GM19240 (cell line): Measurements from ENCODE around the gene IGSF3.
"Not testable (repeated sequence)": the region's sequence is repeated elsewhere in the genome, so short reads cannot be mapped to it uniquely, and the experiment has no call there.

Experiments used
- DNase-seq: peaks from one replicate; pipeline ENCODE4 v3.0.0; 2011; ENCODE audit warnings: low spot score; ENCODE audit not compliant: insufficient read length

IGSF3 gene

DNA sequence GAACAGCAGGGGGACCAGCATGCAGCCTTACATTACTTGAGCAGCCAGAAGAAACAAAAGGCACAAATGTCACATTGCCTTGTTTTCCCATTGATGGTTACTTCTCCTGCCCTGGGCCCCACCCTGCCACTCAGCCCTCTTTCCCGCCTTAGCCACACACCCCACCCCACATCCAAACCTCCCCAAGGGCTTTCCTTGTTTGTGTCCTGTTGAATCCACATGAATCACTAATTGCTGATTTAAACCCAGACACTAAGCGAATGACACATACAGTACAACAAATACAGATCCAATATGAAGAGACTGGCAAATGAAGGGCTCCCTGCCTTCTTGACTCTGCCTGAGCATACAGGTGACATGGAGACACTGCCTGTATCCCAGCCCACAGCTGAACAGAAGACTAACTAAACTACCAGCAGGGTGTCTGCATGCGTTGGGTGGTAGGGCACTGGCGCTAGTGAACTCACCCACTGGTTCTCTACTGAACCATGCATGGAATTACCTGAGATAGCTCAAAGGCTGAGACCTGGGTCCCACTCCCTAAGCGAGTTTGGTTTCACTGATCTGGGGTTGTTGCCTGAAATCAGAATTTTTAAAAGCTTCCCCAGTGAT lies 3.1 kb downstream of the IGSF3 start:
- DNase-seq, result no peak

DNA sequence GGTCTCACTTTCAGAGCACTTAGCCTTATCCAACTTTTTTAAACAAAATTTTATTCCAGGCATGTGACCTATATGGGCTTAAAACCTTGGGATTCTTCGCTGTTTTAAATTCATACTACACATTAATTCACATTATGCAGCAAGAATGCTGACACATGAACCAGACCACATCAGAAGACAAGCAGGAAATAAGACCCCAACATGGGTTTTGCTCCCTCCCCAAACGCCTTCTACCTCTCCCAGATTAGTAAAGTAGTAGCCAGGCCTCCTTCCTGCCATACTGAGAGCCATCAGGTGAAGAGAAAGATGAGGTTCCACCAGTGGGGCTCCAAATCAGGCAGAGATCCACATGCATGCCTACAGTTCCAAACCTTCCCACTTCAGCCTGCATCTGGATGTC lies 3.7 kb downstream of the IGSF3 start:
- DNase-seq, result no peak

DNA sequence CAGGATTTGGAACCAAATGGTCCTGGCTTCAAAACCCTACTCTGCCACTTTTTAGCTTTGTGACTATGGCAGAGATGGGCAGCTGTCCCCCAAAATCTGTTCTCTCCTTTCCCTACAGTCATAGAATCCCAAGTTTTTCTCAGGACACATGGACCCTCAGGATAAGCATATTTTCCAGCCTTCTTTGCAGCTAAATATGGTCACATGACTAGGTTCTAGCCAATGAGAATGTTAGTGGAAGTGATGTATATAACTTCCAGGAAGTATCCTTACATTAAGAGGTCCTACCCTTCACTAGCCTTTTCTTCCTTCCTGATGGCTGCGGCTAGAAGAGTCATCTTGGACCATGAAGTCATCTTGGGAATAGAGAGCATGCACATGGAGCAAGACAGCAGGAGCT lies 5.9 kb downstream of the IGSF3 start:
- no peak for DNase-seq

DNA sequence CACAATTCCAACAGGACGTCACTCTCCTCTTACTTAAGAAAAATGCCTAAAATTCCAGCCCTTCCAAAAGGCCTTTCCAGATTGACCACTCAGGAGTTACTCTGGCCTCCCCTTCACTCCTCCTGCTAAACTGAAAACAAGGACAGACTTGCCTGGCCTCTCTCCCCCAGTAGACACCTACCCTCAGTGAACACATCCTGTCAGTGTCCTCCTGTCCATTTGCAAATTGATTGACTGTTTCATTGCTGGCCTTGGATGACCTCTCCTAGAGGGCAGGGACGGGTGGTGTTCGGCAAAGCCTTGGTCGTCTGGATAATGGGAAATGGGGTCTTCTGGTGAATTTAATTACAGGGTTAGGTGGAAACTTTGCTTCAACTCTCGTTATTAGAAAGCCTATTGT lies 8.9 kb downstream of the IGSF3 start:
- not testable (repeated sequence) for DNase-seq

DNA sequence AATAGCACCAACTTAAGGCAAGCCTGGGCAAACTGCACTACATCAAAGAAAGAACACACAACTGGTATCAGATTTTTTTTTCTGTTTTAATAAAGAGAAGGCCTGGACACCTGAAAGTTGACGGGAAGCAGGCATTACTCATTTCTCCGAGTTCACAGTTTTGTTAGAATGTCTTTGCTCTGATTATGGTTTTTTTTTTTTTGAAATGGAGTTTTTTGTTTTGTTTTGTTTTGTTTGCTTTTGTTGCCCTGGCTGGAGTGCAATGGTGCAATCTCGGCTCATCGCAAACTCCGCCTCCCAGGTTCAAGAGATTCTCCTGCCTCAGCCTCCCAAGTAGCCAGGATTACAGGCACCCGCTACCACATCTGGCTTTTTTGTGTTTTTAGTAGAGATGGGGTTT lies 9.7 kb downstream of the IGSF3 start:
- not testable (repeated sequence) for DNase-seq

DNA sequence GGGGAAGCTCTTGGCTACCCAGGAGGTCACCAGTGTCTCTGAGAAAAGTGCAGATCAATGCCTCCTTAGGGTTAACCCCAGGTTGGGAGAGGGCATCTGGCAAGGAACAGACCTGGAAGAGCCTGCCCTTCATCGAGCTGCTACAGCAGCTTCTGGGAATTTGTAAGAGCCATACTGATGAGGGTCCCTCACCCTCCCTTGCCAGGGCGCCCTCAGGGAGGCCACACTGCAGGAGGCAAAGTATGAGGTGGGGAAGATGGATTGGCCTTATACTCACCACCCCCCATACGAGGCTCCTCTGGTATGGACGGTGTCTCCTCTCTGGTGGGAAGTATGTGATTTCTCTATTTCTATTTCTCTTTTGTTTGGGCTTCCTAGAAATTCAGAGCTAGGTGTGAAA lies 13.2 kb downstream of the IGSF3 start:
- no peak for DNase-seq

DNA sequence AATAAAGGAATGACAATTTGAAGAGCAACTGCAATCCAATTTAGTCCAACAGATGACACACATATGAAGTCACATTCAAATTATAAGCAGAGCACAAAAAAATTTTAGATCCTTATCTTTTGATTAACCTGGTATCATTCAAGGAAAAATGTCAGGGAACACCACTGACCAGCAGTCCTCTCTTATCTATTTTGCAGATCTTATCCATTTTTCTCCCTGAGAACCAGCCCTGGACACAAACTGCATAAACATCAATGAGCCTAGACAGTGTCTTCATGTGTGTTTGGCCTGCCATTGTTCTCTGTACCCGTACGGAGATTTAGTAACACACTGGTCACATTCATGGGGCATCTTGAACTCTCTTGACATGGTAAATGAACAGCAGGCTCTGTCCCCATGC lies 14.9 kb downstream of the IGSF3 start:
- not testable (repeated sequence) for DNase-seq

DNA sequence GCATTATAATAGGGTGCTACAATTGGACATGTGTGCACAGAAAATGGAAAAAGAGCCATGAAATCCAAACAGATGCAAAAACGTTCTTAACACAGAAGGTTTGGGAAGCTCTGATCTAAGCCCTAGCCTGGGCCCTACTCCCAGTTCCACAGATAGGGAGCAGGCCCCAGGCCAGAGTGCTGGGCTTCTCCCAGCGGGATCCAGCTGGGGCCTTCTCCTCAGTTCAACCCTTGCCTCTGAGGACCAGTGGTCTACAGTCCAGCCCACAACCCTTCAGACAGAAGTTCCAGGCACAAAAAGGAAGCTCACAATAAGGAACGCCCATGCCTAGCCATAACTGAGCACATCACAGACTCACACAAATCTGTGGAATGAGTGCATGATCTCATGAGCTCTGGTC lies 16.8 kb downstream of the IGSF3 start:
- DNase-seq, result not testable (repeated sequence)

DNA sequence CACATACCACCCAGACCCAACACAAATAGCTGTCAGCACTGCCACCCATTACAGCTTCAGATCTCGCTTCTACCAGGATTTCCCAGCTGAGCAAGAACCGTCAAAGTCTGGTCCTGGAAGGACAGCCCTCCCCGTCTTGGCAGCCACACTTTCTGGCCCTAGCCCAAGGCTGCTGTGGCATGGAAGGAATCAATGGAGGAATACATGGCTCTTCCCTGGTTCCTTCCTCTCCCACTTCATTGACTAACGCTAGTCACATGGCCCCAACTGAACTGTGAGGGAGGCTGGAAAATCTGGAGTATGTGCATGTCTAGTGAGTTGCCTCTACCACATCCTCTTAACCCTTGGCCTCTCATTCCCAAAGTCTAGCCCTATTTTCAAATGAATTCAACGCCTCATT lies 18.5 kb downstream of the IGSF3 start:
- not testable (repeated sequence) for DNase-seq

DNA sequence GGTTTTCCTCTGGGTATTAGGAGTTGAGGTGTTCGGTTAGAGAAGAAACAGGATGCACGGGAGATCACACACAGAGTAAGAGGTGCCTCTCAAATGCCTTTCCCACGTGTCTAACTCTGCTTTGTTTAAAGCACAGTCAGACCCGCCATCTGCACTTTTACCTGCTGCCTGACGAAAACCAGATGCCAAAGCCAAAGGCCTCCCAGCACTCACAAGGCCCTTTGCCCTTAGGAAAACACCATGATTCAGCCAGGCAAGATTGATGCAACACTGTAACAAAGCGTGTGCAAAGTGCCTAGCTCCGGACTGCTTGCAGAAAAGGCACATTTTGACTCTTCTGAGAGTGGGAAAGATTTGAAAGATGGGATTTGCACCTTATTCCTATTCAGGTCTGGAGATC lies 19.2 kb downstream of the IGSF3 start:
- DNase-seq, result not testable (repeated sequence)

DNA sequence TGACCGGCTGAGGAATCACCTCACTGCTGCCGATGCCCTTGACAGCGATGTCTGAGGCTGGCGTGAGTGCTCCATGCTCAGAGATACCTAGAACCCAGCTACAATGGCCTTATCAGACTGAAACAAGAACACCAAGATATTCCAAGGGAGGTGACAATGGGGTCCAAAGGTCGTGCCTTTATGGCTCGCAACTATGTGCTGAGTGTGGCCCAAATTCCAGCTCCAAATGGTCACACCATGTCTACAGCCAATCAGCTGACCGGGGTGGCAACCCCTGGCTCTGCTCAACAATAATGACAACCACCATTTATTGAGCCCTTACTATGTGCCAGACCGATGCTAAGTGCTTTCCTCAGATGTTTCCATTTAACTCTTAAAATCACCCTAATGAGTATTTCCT lies 20.3 kb downstream of the IGSF3 start:
- not testable (repeated sequence) for DNase-seq

DNA sequence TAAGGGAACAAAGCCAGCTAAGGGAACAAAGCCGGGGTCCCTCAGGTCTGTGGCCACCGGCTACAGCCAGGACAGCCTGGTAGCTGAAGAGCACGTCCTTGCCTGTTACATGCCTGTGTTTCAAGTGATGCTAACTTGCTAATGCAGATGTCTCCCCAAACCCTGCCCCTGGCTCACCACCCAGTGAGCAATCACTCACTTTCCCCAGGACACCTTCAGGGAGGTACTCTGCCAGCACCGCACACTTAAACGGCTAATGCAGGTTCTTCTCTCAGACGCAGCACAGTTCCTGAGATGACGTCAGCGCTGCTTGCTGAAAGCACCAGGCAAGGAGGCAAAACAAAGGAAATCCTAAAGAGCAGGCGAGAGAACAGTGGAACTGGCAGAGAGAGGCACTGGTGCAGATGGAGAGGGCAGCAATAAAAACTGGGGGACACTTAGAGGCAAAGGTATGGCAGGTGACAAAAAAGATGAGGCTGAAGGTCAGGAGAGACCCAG lies 20.8 kb downstream of the IGSF3 start:
- DNase-seq, result not testable (repeated sequence)

DNA sequence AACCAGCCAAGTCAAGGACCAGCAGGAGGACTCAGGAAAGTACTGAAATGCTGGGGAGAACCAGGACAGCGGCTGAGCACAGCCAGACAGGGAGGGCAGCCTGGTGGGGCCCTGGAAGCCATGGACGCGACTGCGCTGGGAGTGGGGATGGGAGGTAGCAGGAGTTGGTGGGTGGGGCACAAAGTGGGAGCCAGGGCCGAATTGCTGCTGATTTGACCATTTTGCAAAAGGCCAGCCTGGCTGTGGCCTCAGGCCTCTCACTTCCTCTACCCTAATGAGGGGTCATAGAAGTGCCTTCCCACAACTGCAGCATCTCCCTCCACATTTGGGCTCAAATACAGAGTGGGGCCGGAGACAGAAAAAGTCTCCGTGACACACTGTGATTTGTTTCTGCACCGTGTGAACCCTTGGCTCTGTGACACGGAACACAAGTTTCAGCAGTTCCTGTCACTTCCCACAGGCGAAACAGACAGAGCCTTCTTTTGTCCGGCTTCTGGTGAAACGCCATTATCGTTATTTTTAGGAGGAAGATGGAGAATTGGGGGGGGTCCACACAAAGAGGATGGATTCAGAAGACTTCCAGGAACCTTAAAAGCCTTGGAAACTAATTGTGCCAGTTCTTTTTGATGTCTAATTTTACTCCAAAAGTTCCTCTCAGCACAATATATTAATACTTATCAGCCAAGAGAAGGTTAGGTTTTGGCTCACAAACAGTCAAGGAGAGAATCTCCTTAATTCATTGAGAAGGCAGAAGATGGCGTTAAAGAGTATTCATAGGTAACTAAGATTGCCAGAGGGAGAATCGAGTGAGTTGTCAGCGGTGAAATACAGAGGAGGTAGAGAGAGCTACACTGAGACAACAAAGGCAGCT lies 21.5 kb downstream of the IGSF3 start:
- DNase-seq, result not testable (repeated sequence)

DNA sequence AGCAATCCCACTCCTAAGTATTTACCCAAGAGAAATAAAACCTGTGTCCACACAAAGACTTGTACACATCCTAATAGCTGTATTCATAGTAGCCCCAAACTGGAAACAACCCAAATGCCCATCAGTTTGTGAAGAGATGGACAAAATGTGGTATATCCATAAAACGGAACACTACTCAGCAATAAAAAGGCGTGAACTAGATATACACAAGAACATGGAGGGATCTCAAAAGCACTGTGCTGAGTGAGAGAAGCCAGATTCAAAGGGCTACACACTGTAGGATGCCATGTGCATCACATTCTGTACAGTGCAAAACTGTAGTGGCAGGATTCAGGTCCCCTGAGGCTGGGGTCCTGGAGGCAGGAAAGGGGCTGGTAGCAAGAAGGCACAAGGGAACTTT lies 22.5 kb downstream of the IGSF3 start:
- DNase-seq, result not testable (repeated sequence)

DNA sequence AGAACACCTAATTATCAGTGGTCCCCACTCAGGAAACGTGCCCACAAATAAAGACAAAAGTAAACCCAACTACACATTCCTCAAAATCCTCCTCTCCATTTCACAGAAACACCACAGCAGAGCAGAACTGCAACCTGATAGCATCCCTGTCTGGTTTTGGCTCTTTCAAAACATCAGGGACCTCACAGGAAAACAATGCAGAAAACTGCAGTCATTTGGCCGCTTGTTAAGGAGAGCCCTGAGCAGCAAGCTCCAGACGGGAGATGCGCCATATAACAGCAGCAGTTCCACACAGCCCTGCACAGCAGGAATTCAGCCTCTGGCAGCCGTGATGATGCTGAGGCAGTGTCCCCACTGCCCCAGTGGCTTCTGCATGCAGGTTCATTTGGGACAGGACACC lies 23.4 kb downstream of the IGSF3 start:
- not testable (repeated sequence) for DNase-seq

DNA sequence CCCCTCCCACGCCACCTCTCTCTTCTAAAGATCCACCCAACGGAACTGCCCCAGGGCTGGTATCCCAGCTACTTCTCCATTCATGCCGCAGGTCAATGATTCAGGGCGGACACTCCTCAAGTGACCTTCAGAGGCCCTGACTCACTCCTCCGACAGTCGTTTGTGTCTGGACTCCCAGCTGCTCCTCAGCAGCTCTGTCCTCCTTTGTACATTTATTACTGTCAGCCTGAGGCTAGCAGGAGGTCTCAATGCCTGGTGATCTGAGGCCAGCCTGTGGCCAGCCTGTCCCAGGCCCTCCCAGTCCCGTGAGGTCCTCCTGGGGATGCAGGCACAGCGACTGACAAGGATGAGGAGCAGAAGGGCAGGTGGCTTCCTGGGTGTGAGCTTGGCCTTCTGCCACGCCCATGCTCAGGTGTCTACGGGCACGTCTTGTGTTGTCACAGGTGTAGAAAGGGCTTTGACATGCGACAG lies 24.2 kb downstream of the IGSF3 start:
- DNase-seq, result not testable (repeated sequence)

DNA sequence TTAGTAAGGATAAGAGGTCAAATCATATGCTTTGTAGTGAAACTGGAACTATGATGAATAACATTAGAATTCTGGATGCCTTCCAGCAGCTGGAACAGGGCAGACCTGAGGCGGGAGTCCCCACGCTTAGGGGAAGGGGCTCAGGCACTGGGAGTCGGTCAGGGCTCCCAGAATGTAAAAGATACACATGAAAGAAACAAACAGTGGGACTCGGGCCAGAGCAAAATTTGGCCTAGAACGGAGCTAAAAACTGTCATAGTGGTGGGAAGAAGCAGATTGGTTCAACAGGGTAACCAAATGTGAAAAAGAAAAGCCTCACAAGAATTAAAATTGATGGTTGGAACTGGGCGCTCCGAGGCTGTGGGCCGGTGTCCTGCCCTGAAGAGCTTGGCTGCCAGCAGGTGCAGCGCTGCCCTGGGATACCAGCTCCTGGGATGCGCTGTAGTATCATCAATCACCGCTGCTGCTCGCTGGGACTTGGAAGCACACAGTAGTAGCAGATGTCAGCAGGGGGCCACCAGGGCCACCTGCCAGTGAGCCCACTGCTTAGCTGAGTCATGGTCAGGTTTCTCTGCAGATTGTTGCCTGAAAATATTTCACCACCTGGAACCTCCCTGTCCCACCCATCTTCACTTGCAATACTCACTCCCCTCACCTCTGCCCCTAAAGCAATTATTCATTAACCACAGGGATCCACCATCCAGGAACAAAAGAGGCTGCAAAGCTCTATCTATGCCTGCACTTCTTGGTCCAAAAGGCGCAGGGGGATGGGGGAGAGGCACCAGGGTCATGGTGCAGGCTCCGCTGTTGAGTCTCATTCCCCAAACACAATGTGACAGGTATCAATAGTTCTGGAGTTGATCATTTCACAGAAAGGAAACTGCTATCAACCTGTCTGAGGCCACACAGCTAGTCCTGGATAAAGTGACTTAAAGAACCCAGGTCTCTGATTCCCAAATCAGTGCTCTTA lies 24.9 kb downstream of the IGSF3 start:
- not testable (repeated sequence) for DNase-seq

DNA sequence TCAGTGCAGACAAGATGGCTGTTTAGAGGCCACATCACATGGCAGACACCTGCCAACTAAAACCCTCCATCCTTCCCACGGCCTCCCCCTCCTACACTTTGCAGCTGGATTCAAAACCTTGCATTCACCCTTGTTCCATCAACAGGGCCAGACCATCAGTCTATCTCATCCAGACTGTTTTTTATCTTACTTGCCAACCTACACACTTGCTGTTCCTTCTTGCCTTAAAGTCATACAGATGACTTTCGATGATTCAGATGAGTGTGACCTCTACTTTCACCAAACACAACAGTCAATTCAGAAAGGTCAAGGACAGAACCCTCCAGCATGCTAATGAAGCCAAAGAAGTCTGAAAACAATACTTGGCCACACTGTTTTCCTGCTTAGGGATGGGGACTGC lies 29.9 kb downstream of the IGSF3 start:
- not testable (repeated sequence) for DNase-seq

DNA sequence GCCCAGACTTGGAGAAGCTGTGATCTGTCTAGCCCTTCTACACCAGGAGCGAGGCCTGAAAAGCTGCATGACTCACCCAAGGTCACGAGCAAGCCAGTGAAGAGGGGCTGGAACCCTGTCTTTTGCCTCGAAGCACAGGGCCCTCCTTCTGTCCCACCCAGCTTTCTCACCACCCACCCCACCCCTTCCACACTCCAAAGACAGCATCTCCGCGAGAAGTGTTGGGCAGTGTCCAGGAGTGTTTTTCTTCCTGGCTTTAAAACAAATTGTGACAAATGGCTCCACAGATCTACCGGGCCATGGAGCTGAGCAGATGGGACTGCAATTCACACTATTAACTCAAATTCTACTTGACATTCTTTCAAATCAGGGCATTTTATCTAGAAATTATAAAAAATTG lies 30.9 kb downstream of the IGSF3 start:
- DNase-seq, result not testable (repeated sequence)

DNA sequence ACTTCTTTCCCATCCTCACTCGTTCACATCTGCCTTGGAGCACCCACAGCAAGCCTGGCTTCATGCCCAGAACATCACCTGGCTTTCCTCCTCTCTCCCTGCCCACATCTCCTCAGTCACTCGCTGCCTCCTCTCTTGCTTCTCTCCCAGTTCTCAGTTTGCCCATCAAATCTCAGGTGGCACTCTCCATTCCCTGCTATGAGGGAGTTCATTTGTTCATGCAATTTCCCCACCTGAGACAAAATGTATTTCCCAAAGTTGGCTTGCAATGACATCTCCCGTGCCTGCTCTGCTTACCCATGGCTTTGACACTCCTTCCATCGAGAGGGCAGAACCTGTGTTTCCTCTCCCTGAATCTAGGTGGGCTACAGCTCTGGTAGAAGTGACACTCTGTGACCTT lies 33.1 kb downstream of the IGSF3 start:
- DNase-seq, result not testable (repeated sequence)
